22Rv1 (cell line): ENCODE data around the gene HDGFL1.

ENCODE experiments used
- CTCF ChIP-seq: fragments of 450-650 bp; IDR thresholded peaks from 2 replicates; pipeline ENCODE4 v1.5.1; 2017; ENCODE audit warnings: mild to moderate bottlenecking
- ZFX ChIP-seq: fragments of 450-650 bp; IDR thresholded peaks from 2 replicates; pipeline ENCODE4 v1.6.1; 2017; ENCODE audit warnings: antibody characterized with exemption, borderline replicate concordance

DNA sequence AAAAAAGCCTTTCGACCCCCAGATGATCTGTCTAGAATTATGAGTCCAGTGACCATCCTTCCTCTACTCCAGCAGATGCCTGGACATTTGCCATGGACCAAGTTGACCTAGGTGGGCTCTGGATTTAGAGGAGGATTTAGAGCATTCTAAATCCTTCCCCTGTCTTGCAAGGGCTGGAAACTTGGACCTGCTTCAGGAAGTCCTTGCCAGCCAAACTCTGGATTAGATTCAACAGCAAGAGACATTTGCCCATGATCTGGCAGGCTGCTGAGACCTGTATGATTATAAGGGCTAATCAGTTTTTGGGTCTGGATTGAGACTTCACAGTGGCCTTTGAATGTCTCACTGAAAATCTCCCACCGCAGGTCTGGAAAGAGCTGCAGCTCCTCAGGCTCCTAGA is 13.1 kb upstream of the HDGFL1 start:
- no peak for TF ChIP-seq CTCF
- no peak for TF ChIP-seq ZFX
